Ramos (cell line): ENCODE data around the gene THSD4.
"Not testable (repeated sequence)": the region's sequence is repeated elsewhere in the genome, so short reads cannot be mapped to it uniquely, and the experiment has no call there.

Experiments used
- in situ Hi-C: fragments of 300-500 bp; cut with MboI; formaldehyde crosslinking; loops from one replicate; pipeline ENCODE4 v1.14.3; 2022; ENCODE audit warnings: low sequenced_read_pairs; ENCODE audit not compliant: unreplicated experiment

THSD4 gene

DNA sequence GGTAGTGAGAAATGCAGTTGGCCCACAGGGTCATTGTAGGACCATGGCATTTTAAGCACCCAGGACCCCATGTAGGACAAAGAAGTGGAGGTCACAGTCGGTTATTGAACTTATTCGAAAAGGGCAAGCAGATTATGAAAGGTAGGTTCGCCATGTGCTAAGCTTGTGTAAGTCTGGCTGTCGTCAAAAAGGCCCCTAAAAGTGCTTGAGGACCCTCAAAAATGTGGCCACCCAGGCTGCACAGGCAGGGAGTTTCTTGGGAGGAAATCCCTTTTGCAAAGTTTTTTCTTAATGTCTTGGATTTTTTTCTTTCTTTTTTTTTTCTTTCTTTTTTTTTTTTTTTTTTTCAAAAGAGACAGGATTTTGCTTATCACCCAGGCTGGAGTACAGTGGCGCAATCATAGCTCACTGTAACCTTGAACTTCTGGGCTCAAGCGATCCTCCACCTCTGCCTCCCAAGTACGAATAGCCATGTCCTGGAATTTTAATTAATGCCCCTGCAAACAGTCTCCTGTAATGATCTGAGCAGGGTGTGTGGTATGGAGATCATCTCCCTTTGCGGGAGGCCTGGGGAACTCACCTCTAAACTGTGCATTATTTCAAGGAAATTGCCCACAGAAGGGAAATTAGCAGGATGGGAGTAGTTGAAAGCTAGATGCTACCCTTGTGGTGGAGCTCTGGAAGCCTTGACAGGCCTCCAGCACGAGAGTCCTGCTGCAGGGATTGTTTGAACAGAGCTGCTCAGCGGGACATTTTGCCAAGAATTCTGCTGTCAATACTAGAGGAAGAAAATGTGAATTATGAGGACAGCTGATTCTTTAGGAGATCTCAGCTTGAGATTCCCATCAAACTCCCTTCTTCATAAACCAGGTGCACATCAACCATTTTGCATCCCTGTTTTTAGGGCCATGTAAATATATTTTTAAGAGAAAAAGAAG, 28.4 kb downstream of the THSD4 start:
- in situ Hi-C loops, result no loop called here

DNA sequence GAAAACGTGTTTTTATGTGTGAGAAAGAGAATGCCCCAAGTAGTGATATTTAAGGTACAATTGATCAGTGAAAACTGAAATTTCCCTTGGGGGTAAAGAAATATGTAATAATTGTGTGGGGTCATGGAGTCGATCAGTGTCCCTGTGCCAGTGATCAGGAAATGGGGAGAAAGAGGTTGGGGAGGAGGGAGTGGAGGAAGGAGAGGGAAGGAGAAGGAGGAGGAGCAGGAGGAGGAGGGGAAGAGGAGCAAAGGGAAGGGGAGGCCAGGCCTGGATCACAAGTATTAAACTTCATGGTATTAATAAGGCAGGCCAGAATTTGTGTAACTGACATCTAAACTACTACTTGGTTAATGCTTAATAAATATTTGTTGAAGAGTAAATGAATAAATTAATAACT, 30.4 kb downstream of the THSD4 start:
- in situ Hi-C loops, result no loop called here

DNA sequence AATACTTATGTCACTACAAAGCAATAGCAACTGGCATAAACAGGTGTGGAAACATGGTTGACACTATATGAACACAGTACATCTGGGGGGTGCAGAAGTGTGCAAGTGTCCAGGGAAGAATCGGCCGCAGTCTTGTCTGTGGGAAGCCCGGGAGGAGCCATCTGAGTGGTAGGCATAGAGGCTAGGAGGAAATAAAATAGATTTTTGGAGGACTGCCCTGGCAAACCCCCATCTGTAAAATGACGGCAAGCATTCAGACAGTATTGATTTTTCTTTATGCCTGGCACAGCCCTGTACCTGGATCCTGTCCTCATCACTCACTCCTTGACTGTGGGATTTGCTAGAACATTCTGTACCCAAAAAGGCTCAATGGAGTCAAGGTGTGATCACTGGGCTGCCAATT, 31.3 kb downstream of the THSD4 start:
- in situ Hi-C loops, result no loop called here

DNA sequence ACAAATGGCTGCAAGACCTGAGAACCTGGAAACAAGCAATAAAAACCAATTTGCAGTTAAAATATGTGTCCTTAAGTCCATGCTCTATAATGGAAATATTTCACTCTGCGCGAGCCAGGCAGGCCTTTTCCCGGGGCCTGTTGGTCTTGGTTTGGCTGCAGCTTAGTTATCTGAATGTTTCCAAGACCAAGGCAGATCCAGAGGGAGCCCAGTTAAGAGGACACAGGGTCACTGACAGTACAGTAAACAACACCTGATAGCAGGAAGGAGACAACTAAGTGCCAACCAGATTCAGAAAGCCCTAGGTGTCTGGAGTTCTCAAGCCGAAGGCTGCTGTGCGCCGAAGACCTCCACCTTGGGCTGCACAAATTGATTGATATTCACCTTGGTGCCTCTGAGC, 32.8 kb downstream of the THSD4 start:
- in situ Hi-C loops, result no loop called here

DNA sequence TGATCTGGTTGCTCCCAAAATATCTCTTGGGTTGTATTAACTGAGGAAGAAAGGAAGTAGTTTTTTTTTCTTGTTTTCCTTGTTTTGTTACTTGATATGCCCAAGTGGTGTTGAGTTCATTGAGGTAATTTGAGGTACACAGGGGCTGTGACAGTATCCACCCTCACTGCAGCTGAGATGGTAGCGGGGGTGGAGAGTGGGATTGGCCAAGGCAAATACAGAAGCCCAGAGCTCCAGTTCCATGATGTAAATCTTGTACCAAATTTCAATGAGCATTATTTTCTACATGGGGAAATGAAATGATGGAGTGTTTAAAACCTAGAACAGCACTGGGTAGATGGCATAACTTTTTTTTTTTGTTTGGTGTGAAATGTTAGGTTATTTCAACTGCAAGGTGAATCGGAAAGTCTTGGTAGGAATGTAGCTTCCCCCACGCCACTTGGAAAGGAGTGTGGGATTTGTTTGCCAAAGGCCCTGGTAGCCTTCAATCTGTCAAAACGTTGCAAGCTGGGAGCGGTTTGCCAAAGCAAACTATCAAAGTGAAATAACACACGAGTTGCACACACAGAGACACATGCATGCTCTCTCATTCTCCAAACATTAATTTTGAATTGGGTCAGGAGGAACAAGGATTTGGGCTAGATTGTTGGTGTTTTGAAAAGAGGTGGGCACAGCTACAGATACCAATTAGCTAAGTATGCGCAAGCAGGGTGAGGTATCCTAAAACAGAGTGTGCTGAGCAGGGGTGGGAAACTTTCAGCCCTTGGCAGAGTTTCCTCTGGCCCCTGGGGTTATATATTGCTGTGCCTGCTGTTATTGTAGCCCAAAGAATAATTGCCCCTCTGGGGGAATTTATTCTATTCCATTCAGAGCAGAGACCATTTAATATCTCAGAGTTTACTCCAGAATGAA, 34.6 kb downstream of the THSD4 start:
- in situ Hi-C loops, result no loop called here

DNA sequence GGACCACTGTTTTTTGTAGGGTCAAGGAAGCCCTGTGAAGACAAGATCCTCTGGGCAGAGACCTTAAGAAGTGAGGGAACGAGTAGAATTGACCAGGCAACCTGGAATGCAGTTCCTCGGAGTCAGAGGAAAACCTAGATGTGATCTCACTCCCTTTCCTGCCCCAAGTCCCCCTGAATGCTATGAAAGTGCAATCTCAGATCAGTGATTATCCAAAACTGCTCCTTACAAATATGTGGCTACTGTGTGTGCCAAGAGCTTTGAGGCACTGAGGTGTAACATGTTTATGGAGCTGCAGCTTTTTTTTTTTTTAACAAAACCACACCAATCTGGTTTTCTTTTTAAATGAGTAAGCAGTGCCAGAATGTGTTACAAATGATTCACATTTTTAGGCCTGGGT, 35.8 kb downstream of the THSD4 start:
- in situ Hi-C loops, result no loop called here

DNA sequence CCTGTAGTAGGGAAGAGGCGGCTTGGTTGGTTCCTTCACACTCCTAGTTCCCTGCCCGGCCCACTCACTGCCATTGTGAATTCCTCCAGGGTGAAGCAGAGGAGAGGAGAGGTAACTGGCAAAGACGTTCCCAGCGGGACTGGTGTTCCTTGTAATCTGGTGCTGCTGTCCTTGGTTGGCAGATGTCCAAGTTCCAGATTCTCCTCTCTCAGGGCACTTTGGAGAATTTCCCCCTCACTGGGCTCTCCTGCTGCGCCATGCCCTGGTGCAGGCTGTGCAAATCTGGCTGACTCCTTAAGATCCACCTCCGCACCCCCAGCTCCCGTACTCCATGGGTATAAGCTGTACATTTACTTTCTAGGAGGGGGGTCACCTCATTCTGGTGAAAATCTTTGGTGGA, 37.3 kb downstream of the THSD4 start:
- in situ Hi-C loops, result no loop called here

DNA sequence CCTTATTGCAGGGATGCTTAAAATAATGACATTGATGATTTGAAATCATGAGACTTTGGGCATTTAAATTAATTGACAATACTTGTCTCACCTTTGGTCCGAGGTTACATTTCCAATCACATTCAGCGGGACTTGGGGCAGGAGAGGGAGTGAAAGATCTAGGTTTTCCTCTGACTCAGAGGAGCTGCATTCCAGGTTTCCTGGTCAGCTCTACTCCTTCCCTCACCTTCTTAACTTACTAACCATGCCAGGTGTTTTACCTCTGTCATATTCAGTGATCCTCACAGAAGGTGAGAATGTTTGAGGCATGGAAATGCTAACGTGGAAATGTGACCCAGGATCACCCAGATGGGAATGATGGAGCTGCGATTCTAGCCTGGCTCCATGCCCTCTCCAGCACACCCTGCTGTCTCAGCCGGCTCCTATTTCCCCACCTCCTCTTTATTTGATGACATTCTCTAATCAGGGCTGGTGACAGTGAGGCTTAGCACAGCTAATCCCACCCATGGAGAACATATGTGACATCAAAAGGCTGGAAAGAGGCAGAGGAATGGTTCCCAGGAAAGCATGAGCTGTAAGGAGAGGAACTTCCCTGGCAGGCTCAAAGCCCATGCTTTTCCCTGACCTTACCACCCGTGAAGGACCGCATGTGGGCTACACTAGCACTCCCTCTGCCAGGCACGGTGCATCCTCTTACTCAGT, 38.7 kb downstream of the THSD4 start:
- in situ Hi-C loops, result no loop called here

DNA sequence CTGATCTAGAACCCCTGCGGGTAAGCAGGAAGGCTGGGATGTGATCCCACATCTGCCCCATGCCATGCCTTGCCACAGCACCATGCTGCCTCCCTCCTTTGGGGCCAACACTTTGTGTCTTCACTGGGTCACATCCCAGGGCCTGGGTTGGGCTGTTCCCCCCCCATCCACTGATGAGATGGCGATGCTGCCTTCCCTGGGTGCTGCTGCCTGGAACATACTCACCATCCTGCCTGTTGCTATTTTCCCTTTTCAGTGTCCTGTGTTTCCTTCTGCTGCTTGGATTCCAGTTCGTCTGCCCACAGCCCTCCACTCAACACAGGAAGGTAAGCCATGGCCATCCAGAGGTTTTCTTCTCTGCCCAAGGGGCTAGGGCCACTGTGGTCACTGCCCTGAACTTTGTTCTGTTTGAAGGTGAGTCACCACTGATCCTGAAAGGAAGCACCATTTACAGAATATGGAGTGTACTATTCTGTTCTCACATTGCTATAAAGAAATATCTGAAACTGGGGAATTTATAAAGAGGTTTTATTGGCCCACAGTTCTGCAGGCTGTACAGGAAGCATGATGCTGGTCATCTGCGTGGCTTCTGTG, 39.4 kb downstream of the THSD4 start:
- in situ Hi-C loops, result no loop called here

DNA sequence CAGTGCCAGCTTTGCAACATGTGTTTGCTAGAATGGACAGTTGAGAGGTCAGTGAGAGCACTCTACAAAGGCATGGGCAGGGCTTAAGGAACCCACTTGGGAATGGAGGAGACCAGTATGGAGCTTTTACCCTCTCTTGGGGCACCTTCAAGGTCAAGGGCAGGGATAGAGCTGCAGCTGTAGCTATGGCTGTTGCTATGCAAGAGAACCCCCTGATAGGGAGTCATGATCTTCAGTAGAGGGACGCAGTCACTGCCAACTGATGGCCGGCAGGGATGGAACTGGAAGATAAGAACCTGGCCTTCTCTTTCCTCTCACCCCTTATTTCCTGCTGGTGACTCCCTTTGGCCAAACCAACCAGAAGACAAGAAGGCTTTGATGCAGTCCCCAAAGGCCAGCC, 40.3 kb downstream of the THSD4 start:
- in situ Hi-C loops, result no loop called here

DNA sequence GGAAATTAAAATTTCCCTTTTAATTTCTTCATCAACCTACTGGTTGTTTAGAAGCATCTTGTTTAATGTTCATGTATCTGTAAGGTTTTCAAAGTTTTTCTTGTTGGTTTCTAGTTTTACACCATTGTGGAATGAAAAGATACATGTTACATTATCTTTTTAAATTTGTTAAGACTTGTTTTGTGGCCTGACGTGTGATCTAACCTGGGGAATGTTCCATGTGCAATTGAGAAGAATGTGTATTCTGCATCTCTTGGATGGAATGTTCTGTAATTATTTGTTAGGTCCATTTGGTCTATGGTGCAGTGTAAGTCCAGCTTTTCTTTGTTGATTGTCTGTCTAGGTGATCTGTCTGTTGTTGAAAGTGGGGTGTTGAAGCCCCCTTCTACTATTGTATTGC, 45.7 kb downstream of the THSD4 start:
- in situ Hi-C loops, result no loop called here

DNA sequence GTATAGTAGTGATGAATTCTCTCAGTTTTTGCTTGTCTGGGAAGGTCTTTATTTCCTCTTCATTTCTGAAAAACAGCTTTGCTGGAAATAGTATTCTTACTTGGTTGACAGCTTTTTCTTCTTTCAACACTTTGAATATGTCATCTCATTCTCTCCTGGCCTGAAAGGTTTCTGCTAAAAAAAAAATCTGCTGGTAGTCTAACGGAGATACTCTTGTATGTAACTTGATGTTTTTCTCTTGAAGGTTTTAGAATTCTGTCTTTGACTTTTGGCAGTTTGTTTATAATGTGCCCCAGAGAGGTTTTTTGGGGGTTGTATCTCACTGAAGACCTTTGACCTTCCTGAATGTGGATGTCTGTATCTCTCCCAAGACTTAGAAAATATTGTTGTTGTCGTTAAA, 47.0 kb downstream of the THSD4 start:
- in situ Hi-C loops, result no loop called here

DNA sequence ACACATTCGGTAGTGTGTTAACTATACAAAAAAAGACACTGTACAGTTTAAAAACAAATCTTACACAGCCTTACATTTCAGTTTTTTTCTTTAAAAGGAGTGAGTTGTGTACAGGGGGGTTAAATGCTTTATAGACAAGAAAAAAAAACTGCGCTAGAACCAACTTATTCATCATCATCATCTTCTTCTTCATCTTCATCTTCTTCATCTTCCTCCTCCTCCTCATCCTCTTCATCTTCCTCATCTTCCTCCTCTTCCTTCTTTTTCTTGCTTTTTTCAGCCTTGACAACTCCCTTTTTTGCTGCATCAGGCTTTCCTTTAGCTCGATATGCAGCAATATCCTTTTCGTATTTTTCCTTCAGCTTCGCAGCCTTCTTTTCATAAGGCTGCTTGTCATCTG, 49.3 kb downstream of the THSD4 start:
- in situ Hi-C loops, result not testable (repeated sequence)

DNA sequence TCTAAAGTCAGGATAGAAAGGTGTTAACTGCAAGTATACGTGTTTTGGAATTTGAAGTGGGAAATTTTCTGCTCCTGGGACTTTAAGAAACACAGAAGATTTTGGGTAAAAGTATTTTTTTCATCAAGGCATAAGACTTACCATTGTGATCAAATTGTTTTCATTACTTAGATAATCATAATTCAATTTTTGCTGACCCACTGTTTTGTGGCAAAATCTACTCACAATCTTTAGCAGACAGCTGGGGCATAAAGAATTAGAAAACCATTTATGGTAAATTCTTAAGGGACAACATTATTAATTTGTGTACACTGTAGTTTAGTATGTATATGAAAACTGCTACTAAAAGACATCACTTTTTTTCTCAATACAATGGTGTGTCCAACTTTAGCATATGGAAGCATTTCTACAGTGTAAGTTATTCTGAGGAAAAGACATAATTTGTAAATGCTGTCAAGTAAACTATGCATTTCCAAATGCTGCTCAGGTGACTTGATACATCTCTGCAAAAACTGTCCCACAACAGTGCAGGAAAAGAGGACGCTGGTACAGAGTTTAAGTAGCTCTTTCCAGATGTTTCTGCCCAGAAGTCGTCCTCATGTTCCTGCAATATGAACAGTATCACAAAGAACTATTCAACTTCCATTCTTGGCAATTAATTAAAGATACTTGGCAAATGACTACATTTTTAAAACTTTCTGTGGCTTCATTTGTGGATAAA, 52.3 kb downstream of the THSD4 start:
- in situ Hi-C loops, result no loop called here

DNA sequence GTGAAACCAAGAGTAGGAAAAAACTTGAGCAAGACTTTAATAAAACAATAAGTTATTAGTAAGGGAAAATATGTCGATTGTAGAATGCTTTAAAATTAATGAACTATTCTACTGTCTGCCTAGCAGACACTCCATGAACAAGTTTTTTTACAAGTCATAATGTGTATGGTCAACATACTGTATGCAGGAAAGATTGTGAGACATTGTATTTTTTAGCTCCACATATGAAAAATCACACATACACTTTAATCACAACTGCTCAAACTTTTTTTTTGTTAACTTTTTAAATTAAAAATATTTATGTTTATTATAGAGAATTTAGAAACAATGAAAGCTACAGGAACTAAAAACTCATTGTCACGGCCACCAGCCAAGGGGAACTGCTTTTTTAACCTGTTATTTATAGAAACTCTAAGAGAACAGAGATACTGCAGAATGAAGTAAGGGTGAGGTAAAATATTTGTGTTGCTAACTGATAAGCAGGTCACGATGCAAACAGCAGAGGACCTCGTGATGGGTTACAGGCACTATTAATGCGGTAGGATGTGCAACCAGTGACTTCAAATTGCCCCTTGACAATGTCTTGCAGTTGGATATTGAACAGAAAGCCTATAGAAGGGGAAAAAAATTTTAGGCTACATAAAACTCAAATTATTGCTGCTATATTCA, 53.0 kb downstream of the THSD4 start:
- in situ Hi-C loops, result no loop called here

DNA sequence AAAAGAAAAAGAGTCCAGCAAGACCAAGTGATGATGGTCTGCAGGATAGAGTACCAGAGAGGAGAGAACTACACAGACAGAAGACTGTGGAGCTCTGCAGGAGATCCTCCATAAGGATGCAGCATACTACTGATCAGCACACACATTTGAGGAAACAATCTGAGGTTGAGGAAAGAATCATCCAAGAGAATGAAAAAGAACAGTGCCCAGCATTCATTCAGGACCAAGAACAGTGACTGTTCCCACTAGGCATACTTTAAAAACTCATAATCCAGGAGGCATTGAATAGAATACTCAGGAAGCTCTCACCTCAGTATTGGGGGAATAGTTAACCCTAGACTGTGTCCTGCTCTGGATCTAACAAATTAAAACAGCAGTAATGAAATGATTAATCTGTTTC, 54.9 kb downstream of the THSD4 start:
- in situ Hi-C loops, result no loop called here

DNA sequence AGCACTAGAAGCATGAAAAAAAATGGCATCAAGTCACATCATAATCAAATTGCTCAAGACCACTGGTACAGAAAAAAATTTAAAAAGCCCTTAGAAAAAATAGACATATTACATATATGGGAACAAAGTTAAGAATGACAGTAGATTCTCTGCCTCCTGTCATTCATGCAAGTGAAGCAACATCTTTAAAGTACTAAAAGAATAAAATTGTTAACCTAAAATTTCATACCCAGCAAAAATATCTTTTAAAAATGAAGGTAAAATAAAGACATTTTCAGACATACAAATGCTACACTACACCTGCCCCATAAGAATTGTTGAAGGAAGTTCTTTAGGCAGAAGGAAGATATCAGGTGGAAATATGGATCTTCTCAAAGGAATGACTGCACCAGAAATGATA, 55.9 kb downstream of the THSD4 start:
- in situ Hi-C loops, result no loop called here

DNA sequence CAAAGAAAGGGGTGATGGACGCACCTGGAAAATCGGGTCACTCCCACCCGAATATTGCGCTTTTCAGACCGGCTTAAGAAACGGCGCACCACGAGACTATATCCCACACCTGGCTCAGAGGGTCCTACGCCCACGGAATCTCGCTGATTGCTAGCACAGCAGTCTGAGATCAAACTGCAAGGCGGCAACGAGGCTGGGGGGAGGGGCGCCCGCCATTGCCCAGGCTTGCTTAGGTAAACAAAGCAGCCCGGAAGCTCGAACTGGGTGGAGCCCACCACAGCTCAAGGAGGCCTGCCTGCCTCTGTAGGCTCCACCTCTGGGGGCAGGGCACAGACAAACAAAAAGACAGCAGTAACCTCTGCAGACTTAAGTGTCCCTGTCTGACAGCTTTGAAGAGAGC, 59.1 kb downstream of the THSD4 start:
- in situ Hi-C loops, result not testable (repeated sequence)
